GM23338 (cell line): ENCODE results near the gene COL5A2. TPM values are rescaled to one million over a fixed set of nuclear protein-coding genes. Genes with fewer than 3 reads are reported as not detected.

ENCODE experiments used
- ATAC-seq: fragments of 200-7000 bp; cut with Tn5 transposase; 3 replicates; pipeline ENCODE4 v1.9.1; 2020
- DNase-seq: peaks from one replicate; pipeline ENCODE4 v3.0.0-alpha.2; 2015; ENCODE audit warnings: low spot score
- H2AFZ ChIP-seq: fragments of 200-600 bp; sonication (generic); 2 replicates; pipeline ENCODE4 v1.8.0; 2016; ENCODE audit warnings: antibody characterized with exemption, mild to moderate bottlenecking, moderate library complexity
- H3F3A ChIP-seq: fragments of 200-600 bp; sonication (generic); replicated peaks from 2 replicates; pipeline ENCODE4 v1.8.0; 2017; ENCODE audit warnings: antibody characterized with exemption, mixed run types, low read depth
- H3K27ac ChIP-seq: fragments of 200-600 bp; sonication (generic); 2 replicates; pipeline ENCODE4 v1.6.1; 2016; ENCODE audit warnings: low read depth
- H3K27me3 ChIP-seq: fragments of 200-600 bp; sonication (generic); 2 replicates; pipeline ENCODE4 v1.8.0; 2016; ENCODE audit warnings: mild to moderate bottlenecking, mixed run types, moderate library complexity; ENCODE audit not compliant: insufficient read depth
- H3K36me3 ChIP-seq: fragments of 200-600 bp; sonication (generic); 2 replicates; pipeline ENCODE4 v1.8.0; 2016; ENCODE audit warnings: mild to moderate bottlenecking; ENCODE audit not compliant: insufficient read depth
- H3K4me1 ChIP-seq: fragments of 200-600 bp; sonication (generic); 2 replicates; pipeline ENCODE4 v1.8.0; 2016; ENCODE audit warnings: mild to moderate bottlenecking, moderate library complexity; ENCODE audit not compliant: insufficient read depth
- H3K4me2 ChIP-seq: fragments of 200-600 bp; sonication (generic); 2 replicates; pipeline ENCODE4 v1.7.1; 2017; ENCODE audit warnings: mixed run types
- H3K4me3 ChIP-seq: fragments of 200-600 bp; sonication (generic); 2 replicates; pipeline ENCODE4 v1.6.1; 2016; ENCODE audit warnings: mixed run types
- H3K79me2 ChIP-seq: fragments of 200-600 bp; sonication (generic); replicated peaks from 2 replicates; pipeline ENCODE4 v1.8.0; 2017; ENCODE audit warnings: mild to moderate bottlenecking; ENCODE audit not compliant: insufficient read depth
- H3K9me2 ChIP-seq: fragments of 200-600 bp; sonication (generic); 2 replicates; pipeline ENCODE4 v1.8.0; 2017; ENCODE audit not compliant: insufficient read depth
- H4K20me1 ChIP-seq: fragments of 200-600 bp; sonication (generic); replicated peaks from 2 replicates; pipeline ENCODE4 v1.8.0; 2017; ENCODE audit warnings: mild to moderate bottlenecking; ENCODE audit not compliant: insufficient read depth
- H3K27ac Mint-ChIP-seq: 2 replicates; pipeline ENCODE4 v1.8.0; 2020; ENCODE audit warnings: inconsistent platforms, mild to moderate bottlenecking, moderate library complexity, mixed read lengths
- H3K27me3 Mint-ChIP-seq: 3 replicates; pipeline ENCODE4 v1.8.0; 2022; ENCODE audit warnings: low read depth, mild to moderate bottlenecking, moderate library complexity, mixed read lengths, inconsistent platforms; ENCODE audit not compliant: insufficient read depth, poor library complexity
- H3K36me3 Mint-ChIP-seq: 3 replicates; pipeline ENCODE4 v1.8.0; 2021; ENCODE audit warnings: low read depth, mild to moderate bottlenecking, inconsistent platforms, moderate library complexity, mixed read lengths
- H3K4me1 Mint-ChIP-seq: 3 replicates; pipeline ENCODE4 v1.8.0; 2020; ENCODE audit warnings: mild to moderate bottlenecking, inconsistent platforms, mixed read lengths
- H3K4me3 Mint-ChIP-seq: 3 replicates; pipeline ENCODE4 v1.8.0; 2021; ENCODE audit warnings: moderate library complexity, mild to moderate bottlenecking, inconsistent platforms, mixed read lengths
- H3K9me3 Mint-ChIP-seq: 3 replicates; pipeline ENCODE4 v1.8.0; 2020; ENCODE audit warnings: moderate library complexity, mild to moderate bottlenecking, inconsistent platforms, mixed read lengths
- CREB1 ChIP-seq: fragments of 250-450 bp; sonication (Bioruptor Pico); IDR thresholded peaks from 2 replicates; pipeline ENCODE4 v1.5.0; 2020; ENCODE audit warnings: low read depth, mild to moderate bottlenecking, moderate library complexity
- CTCF ChIP-seq, 2 experiments: fragments of 200-600 bp in 1 of 2; sonication (generic) in 1 of 2; conservative IDR thresholded peaks; 2 replicates each; pipeline versions ENCODE4 v1.5.1 to v1.6.1; 2016 to 2017; ENCODE audit warnings: antibody characterized with exemption in 2 of 2, low read depth in 2 of 2, mild to moderate bottlenecking in 2 of 2, moderate library complexity in 1 of 2
- ETS1 ChIP-seq: IDR thresholded peaks from 2 replicates; pipeline ENCODE4 v1.6.1; 2016; ENCODE audit warnings: antibody characterized with exemption
- EZH2 ChIP-seq: fragments of 200-600 bp; sonication (generic); IDR thresholded peaks from one replicate; pipeline ENCODE4 v1.8.0; 2017; ENCODE audit warnings: antibody characterized with exemption, mild to moderate bottlenecking, low read depth; ENCODE audit not compliant: unreplicated experiment
- EZH2phosphoT487 ChIP-seq: fragments of 200-600 bp; sonication (generic); IDR thresholded peaks from one replicate; pipeline ENCODE4 v1.8.1; 2018; ENCODE audit warnings: antibody characterized with exemption; ENCODE audit not compliant: unreplicated experiment
- JUNB ChIP-seq: IDR thresholded peaks from one replicate; pipeline ENCODE4 v1.6.1; 2016; ENCODE audit warnings: antibody characterized with exemption; ENCODE audit not compliant: unreplicated experiment
- NANOG ChIP-seq: IDR thresholded peaks from 2 replicates; pipeline ENCODE4 v1.6.1; 2016; ENCODE audit warnings: antibody characterized with exemption, borderline replicate concordance
- POLR2AphosphoS5 ChIP-seq: IDR thresholded peaks from 2 replicates; pipeline ENCODE4 v1.6.1; 2016; ENCODE audit warnings: antibody characterized with exemption, low read depth
- REST ChIP-seq: IDR thresholded peaks from one replicate; pipeline ENCODE4 v1.6.1; 2018; ENCODE audit warnings: antibody characterized with exemption; ENCODE audit not compliant: unreplicated experiment
- STAT1 ChIP-seq: IDR thresholded peaks from one replicate; pipeline ENCODE4 v1.6.1; 2016; ENCODE audit warnings: antibody characterized with exemption; ENCODE audit not compliant: unreplicated experiment
- ZNF114 ChIP-seq: fragments of 250-450 bp; sonication (Bioruptor Pico); IDR thresholded peaks from 2 replicates; pipeline ENCODE4 v1.5.0; 2020; ENCODE audit warnings: mild to moderate bottlenecking, moderate library complexity
- ZNF331 ChIP-seq: fragments of 250-450 bp; sonication (Bioruptor Pico); IDR thresholded peaks from 2 replicates; pipeline ENCODE4 v1.5.0; 2020; ENCODE audit warnings: low read depth, mild to moderate bottlenecking, moderate library complexity
- polyA plus RNA-seq: library from polyadenylated mRNA; unstranded; fragments of >200 nt; fragmentation: Nextera tagmentation; extraction: Ambion mirVana; gene quantifications from 2 replicates; pipeline ENCODE4 v1.2.1, GENCODE V29; 2016
- total RNA-seq: library from RNA; depleted of rRNA; stranded (reverse); fragments of >200 nt; shearing (Covaris generic); gene quantifications from 2 replicates; pipeline ENCODE4 v1.2.3, GENCODE V29; 2014
- TF ChIP-seq, protein P1 (sequence below): fragments of 250-450 bp; sonication (Bioruptor Pico); IDR thresholded peaks from 2 replicates; pipeline ENCODE4 v1.5.0; 2020; ENCODE audit warnings: mild to moderate bottlenecking, moderate library complexity

COL5A2 gene
- total and polyA plus RNA-seq, 2 experiments from 2014 or later: 6.7 to 19.7 TPM

GRCh38 chr2:189086710-189087109, 92.9 kb downstream of the COL5A2 start:
- Mint-ChIP-seq H3K36me3 (no peaks in the 10 kb centered on the region), H3K27ac (no peak overlapping the region), H3K9me3 (no peaks in the 10 kb centered on the region), H3K27me3 (no peaks in the 10 kb centered on the region), H3K4me1 (peaks cover 6% of the 10 kb centered on the region; the same call in 1 of the 3 replicates), H3K4me3 (no peak overlapping the region)
- H3K4me3 ChIP-seq: no peak overlapping the region
- H3K4me1 ChIP-seq: no peaks in the 10 kb centered on the region
- TF ChIP-seq EZH2phosphoT487 (no peak), ETS1 (no peak), NANOG (no peak), ZNF114 (CRISPR knock-in tag) (no peak), STAT1 (no peak), EZH2 (no peak), JUNB (no peak), POLR2AphosphoS5 (no peak), CTCF (conservative IDR thresholded peaks at IDR 0.05; ENCODE audit: low read depth in 2 of 2) (no peak), REST (no peak), ZNF331 (no peak), CREB1 (CRISPR knock-in tag) (no peak)
- TF ChIP-seq, protein P1, sequence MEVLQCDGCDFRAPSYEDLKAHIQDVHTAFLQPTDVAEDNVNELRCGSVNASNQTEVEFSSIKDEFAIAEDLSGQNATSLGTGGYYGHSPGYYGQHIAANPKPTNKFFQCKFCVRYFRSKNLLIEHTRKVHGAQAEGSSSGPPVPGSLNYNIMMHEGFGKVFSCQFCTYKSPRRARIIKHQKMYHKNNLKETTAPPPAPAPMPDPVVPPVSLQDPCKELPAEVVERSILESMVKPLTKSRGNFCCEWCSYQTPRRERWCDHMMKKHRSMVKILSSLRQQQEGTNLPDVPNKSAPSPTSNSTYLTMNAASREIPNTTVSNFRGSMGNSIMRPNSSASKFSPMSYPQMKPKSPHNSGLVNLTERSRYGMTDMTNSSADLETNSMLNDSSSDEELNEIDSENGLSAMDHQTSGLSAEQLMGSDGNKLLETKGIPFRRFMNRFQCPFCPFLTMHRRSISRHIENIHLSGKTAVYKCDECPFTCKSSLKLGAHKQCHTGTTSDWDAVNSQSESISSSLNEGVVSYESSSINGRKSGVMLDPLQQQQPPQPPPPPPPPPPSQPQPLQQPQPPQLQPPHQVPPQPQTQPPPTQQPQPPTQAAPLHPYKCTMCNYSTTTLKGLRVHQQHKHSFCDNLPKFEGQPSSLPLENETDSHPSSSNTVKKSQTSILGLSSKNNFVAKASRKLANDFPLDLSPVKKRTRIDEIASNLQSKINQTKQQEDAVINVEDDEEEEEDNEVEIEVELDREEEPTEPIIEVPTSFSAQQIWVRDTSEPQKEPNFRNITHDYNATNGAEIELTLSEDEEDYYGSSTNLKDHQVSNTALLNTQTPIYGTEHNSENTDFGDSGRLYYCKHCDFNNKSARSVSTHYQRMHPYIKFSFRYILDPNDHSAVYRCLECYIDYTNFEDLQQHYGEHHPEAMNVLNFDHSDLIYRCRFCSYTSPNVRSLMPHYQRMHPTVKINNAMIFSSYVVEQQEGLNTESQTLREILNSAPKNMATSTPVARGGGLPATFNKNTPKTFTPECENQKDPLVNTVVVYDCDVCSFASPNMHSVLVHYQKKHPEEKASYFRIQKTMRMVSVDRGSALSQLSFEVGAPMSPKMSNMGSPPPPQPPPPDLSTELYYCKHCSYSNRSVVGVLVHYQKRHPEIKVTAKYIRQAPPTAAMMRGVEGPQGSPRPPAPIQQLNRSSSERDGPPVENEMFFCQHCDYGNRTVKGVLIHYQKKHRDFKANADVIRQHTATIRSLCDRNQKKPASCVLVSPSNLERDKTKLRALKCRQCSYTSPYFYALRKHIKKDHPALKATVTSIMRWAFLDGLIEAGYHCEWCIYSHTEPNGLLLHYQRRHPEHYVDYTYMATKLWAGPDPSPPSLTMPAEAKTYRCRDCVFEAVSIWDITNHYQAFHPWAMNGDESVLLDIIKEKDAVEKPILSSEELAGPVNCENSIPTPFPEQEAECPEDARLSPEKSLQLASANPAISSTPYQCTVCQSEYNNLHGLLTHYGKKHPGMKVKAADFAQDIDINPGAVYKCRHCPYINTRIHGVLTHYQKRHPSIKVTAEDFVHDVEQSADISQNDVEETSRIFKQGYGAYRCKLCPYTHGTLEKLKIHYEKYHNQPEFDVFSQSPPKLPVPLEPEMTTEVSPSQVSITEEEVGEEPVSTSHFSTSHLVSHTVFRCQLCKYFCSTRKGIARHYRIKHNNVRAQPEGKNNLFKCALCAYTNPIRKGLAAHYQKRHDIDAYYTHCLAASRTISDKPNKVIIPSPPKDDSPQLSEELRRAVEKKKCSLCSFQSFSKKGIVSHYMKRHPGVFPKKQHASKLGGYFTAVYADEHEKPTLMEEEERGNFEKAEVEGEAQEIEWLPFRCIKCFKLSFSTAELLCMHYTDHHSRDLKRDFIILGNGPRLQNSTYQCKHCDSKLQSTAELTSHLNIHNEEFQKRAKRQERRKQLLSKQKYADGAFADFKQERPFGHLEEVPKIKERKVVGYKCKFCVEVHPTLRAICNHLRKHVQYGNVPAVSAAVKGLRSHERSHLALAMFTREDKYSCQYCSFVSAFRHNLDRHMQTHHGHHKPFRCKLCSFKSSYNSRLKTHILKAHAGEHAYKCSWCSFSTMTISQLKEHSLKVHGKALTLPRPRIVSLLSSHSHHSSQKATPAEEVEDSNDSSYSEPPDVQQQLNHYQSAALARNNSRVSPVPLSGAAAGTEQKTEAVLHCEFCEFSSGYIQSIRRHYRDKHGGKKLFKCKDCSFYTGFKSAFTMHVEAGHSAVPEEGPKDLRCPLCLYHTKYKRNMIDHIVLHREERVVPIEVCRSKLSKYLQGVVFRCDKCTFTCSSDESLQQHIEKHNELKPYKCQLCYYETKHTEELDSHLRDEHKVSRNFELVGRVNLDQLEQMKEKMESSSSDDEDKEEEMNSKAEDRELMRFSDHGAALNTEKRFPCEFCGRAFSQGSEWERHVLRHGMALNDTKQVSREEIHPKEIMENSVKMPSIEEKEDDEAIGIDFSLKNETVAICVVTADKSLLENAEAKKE: no peak
- H4K20me1 ChIP-seq: no peaks in the 10 kb centered on the region
- ATAC-seq (no peak), DNase-seq (no peak)
- no peaks in the 10 kb centered on the region for H3K79me2 ChIP-seq
- no peak overlapping the region for H2AFZ ChIP-seq
- no peaks in the 10 kb centered on the region for H3K27me3 ChIP-seq
- H3F3A ChIP-seq: no peaks in the 10 kb centered on the region
- no peaks in the 10 kb centered on the region for H3K9me2 ChIP-seq
- no peak overlapping the region for H3K27ac ChIP-seq
- H3K36me3 ChIP-seq: no peaks in the 10 kb centered on the region
- no peak overlapping the region for H3K4me2 ChIP-seq
